Fibroblast of skin of scalp (primary cell): ENCODE measurements around the gene BOLA2B.
"Not testable (repeated sequence)": the region's sequence is repeated elsewhere in the genome, so short reads cannot be mapped to it uniquely, and the experiment has no call there.

ENCODE experiments used
- DNase-seq: peaks from one replicate; pipeline ENCODE4 v3.0.0-alpha.2; 2013

Gene BOLA2B

GRCh38 chr16:30184096-30184890 lies 9.2 kb downstream of the BOLA2B start:
- no peak for DNase-seq

GRCh38 chr16:30183233-30184095 lies 10.0 kb downstream of the BOLA2B start, which contains the start of gene CORO1A:
CORO1A (plus strand) TSS chr16:30183602; CDS start chr16:30185210, 1,608 bp downstream.
- peak; percentile 78 for DNase-seq

GRCh38 chr16:30180741-30181140 lies 12.7 kb downstream of the BOLA2B start:
- no peak for DNase-seq

- DNase-seq, result no peak
Observed at GRCh38 chr16:30179931-30180330, 13.5 kb downstream of the BOLA2B start.

GRCh38 chr16:30179195-30179594 lies 14.3 kb downstream of the BOLA2B start:
- DNase-seq, result no peak

GRCh38 chr16:30176876-30177275 lies 16.6 kb downstream of the BOLA2B start:
- not testable (repeated sequence) for DNase-seq

- DNase-seq, result no peak
Observed at GRCh38 chr16:30173054-30173453, 20.4 kb downstream of the BOLA2B start.

- not testable (repeated sequence) for DNase-seq
Observed at GRCh38 chr16:30170145-30170544, 23.3 kb downstream of the BOLA2B start.

GRCh38 chr16:30169416-30169815 lies 24.1 kb downstream of the BOLA2B start:
- not testable (repeated sequence) for DNase-seq

GRCh38 chr16:30168746-30169145 lies 24.7 kb downstream of the BOLA2B start:
- DNase-seq, result not testable (repeated sequence)

- no peak for DNase-seq
Observed at GRCh38 chr16:30166202-30166902, 27.1 kb downstream of the BOLA2B start.

- no peak for DNase-seq
Observed at GRCh38 chr16:30163538-30163937, 29.9 kb downstream of the BOLA2B start.

GRCh38 chr16:30157214-30157613 lies 36.3 kb downstream of the BOLA2B start:
- no peak for DNase-seq

GRCh38 chr16:30155188-30155587 lies 38.3 kb downstream of the BOLA2B start:
- DNase-seq, result no peak

- DNase-seq, result no peak
Observed at GRCh38 chr16:30152517-30152916, 40.9 kb downstream of the BOLA2B start.

GRCh38 chr16:30151091-30151490 lies 42.4 kb downstream of the BOLA2B start:
- no peak for DNase-seq

GRCh38 chr16:30149250-30149930 lies 44.1 kb downstream of the BOLA2B start:
- DNase-seq, result no peak

GRCh38 chr16:30147843-30148510 lies 45.5 kb downstream of the BOLA2B start:
- no peak for DNase-seq

- no peak for DNase-seq
Observed at GRCh38 chr16:30145657-30146056, 47.8 kb downstream of the BOLA2B start.

- DNase-seq, result no peak
Observed at GRCh38 chr16:30144917-30145316, 48.5 kb downstream of the BOLA2B start.

- no peak for DNase-seq
Observed at GRCh38 chr16:30144017-30144416, 49.4 kb downstream of the BOLA2B start.

GRCh38 chr16:30143347-30143702 lies 50.1 kb downstream of the BOLA2B start:
- no peak for DNase-seq
